H7 (cell line): Measurements from ENCODE around the gene ZNF470. TPM values are rescaled to one million over a fixed set of nuclear protein-coding genes. Genes with fewer than 3 reads are reported as not detected.

ENCODE experiments used
- DNase-seq: peaks from one replicate; pipeline ENCODE4 v3.0.0; 2012
- H3K27me3 ChIP-seq: 2 replicates; pipeline ENCODE4 v1.6.0; 2011; ENCODE audit warnings: mild to moderate bottlenecking, low read length; ENCODE audit not compliant: control insufficient read depth, insufficient read depth
- H3K36me3 ChIP-seq: replicated peaks from 2 replicates; pipeline ENCODE4 v1.5.1; 2011; ENCODE audit warnings: low read length; ENCODE audit not compliant: control insufficient read depth, insufficient read depth
- H3K4me3 ChIP-seq: 2 replicates; pipeline ENCODE4 v1.5.1; 2011; ENCODE audit warnings: low read depth, mild to moderate bottlenecking, control low read depth, low read length, moderate library complexity; ENCODE audit not compliant: insufficient read depth
- total RNA-seq: library from RNA; depleted of rRNA; stranded (reverse); fragments of >200 nt; shearing (Covaris generic); gene quantifications from 2 replicates; pipeline ENCODE4 v1.2.3, GENCODE V29; 2014; rRNA removed

Gene ZNF470
- total RNA-seq, 1 experiment from 2014 or later = 1.4 TPM

DNA sequence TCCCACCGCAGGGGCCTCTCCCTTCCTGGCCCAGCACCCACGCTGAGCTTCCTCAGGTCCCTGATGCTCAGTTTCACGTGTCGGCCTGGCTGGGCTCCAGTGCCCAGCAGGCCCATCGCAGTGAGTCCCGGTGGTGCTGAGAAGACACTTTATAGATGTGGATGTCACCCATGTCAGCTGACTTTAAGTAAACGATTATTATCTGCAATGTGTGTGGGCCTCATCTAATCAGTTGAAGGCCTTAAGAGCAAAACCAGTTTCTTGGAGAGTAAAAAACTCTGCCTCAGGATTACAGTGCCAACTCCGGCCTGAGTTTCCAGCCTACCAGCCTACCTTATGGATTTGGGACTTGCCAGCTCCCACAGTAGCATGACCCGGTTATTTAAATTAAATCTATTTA lies 58.4 kb downstream of the ZNF470 start:
- DNase-seq = no peak
- H3K4me3 ChIP-seq = no peak overlapping the region
- H3K27me3 ChIP-seq = no peaks in the 10 kb centered on the region
- H3K36me3 ChIP-seq = no peaks in the 10 kb centered on the region; the same call in none of the 2 replicates

DNA sequence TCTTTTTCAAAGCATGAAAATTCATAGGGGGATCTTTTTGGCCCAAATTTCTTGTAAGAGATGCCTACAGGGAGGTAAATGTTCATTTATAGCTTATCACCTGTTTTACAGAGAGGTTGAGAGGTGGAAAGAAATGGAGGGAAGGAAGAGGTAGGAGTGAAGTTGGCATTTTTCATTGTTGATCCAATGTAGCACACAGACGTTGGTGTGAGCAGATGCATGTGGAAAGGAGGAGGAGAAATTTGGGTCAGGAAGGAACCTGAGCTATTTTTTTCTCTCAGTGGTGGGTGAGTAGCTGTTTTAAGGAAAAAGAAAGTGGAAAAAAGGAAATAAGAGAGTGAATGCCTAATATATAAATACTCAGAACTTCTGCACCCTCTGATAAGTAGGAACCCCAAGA lies 65.8 kb downstream of the ZNF470 start:
- no peaks in the 10 kb centered on the region for H3K36me3 ChIP-seq
- DNase-seq = no peak
- no peak overlapping the region for H3K4me3 ChIP-seq
- H3K27me3 ChIP-seq = no peaks in the 10 kb centered on the region

GRCh38 chr19:56637976-56638555 lies 70.8 kb downstream of the ZNF470 start:
- H3K4me3 ChIP-seq = no peak overlapping the region

More at GRCh38 chr19:56637976-56638555, 70.8 kb downstream of the ZNF470 start:
- DNase-seq = peak; percentile 80
- Histone ChIP-seq H3K36me3 (no peaks in the 10 kb centered on the region), H3K27me3 (no peaks in the 10 kb centered on the region)

Other genes starting within 250 kb of the ZNF470 start
- gene ZNF582, start 173.9 kb upstream of the ZNF470 start, total RNA-seq = 1.1 and 2.8 TPM in 2 replicates
- gene ZNF583, start 163.1 kb upstream of the ZNF470 start, total RNA-seq = 0.55 and 1.7 TPM in 2 replicates
- not detected in 2 replicates for gene ZNF667, start 90.1 kb upstream of the ZNF470 start, total RNA-seq
- gene ZNF471, start 59.6 kb upstream of the ZNF470 start, total RNA-seq = not detected in 2 replicates
- gene ZFP28, start 28.5 kb upstream of the ZNF470 start, total RNA-seq = 0.52 and 2.7 TPM in 2 replicates
- 9.9 and 11.0 TPM in 2 replicates for gene ZNF71, start 27.8 kb downstream of the ZNF470 start, total RNA-seq
- not detected in 2 replicates for gene SMIM17, start 75.7 kb downstream of the ZNF470 start, total RNA-seq
- not detected in 2 replicates for gene ZNF835, start 104.3 kb downstream of the ZNF470 start, total RNA-seq